IPS-18a (cell line): Measurements from ENCODE around the gene BCL2L2.

ENCODE experiments used
- H3K27ac ChIP-seq: one replicate; pipeline ENCODE4 v1.5.1; 2013; ENCODE audit warnings: low read length
- H3K27me3 ChIP-seq: one replicate; pipeline ENCODE4 v1.6.1; 2013; ENCODE audit warnings: mild to moderate bottlenecking, low read length; ENCODE audit not compliant: control insufficient read depth, insufficient read depth
- H3K36me3 ChIP-seq: one replicate; pipeline ENCODE4 v1.6.1; 2013; ENCODE audit warnings: low read depth, low read length; ENCODE audit not compliant: control insufficient read depth
- H3K4me1 ChIP-seq: one replicate; pipeline ENCODE4 v1.6.1; 2013; ENCODE audit warnings: low read depth, low read length; ENCODE audit not compliant: control insufficient read depth
- H3K4me3 ChIP-seq: one replicate; pipeline ENCODE4 v1.5.1; 2013; ENCODE audit warnings: low read length
- H3K9ac ChIP-seq: one replicate; pipeline ENCODE4 v1.6.1; 2013; ENCODE audit warnings: mild to moderate bottlenecking, low read length, moderate library complexity
- H3K9me3 ChIP-seq: one replicate; pipeline ENCODE4 v1.6.1; 2013; ENCODE audit warnings: low read depth, low read length; ENCODE audit not compliant: control insufficient read depth

Gene BCL2L2

DNA sequence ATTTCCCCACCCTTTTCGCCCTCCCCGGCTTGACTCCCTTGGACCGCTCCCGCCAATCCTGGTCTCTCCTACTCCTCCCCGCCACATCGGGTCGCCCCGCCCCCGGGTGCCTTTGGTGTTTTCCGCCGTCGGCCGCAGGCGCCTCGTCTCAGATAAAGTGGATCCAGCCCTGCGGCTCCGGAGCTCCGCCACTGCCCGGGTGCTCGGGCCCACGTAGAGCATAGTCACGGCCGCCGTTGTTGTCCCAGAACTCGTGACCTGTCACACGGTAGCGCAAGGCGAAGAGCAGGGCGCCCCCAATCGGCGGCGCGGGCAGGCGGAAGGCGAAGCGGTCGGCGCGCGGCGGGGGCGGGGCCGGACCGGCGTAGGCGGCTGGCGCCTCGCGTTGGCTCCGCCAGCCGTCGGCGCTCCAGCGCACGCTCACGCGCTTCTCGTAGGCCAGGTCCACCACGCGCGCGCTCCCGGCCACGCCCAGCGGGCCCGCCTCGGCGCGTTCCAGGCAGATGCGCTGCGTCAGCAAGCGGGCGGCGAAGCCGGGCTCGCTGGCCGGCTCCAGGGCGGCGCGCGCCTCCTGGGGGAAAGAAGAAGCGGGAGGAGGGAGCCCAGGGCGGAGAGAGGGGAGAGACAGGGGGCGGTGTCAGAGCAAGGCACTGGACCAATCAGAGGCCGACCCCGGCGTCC lies 5.2 kb upstream of the BCL2L2 start:
- H3K27me3 ChIP-seq: peaks cover 59% of the 10 kb centered on the region
- H3K9me3 ChIP-seq: no peaks in the 10 kb centered on the region
- peak overlapping the region; percentile 57 for H3K9ac ChIP-seq
- no peaks in the 10 kb centered on the region for H3K36me3 ChIP-seq
- H3K4me3 ChIP-seq: peak overlapping the region; percentile 76
- peaks cover 11% of the 10 kb centered on the region for H3K4me1 ChIP-seq
- no peak overlapping the region for H3K27ac ChIP-seq

DNA sequence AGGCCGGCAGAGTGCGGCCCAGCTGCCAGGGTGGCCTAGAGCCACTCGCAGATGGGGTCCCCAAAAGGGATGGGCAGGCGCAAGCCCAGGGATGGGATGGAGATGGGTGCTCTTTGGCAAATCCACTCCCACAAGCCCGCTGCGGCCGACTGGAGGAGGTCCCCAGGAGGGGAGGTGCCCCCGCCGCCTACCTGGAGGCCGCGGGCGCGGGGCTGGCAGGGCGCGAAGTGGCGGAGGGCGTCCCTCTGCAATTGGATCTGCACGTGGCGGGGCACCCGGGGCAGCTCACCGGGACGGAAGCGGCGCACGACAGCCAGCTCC lies 4.7 kb upstream of the BCL2L2 start:
- Histone ChIP-seq H3K4me3 (peak overlapping the region; percentile 76), H3K27ac (no peak overlapping the region), H3K27me3 (peaks cover 54% of the 10 kb centered on the region), H3K9me3 (no peaks in the 10 kb centered on the region), H3K9ac (peak overlapping the region; percentile 57), H3K4me1 (peaks cover 11% of the 10 kb centered on the region), H3K36me3 (no peaks in the 10 kb centered on the region)

DNA sequence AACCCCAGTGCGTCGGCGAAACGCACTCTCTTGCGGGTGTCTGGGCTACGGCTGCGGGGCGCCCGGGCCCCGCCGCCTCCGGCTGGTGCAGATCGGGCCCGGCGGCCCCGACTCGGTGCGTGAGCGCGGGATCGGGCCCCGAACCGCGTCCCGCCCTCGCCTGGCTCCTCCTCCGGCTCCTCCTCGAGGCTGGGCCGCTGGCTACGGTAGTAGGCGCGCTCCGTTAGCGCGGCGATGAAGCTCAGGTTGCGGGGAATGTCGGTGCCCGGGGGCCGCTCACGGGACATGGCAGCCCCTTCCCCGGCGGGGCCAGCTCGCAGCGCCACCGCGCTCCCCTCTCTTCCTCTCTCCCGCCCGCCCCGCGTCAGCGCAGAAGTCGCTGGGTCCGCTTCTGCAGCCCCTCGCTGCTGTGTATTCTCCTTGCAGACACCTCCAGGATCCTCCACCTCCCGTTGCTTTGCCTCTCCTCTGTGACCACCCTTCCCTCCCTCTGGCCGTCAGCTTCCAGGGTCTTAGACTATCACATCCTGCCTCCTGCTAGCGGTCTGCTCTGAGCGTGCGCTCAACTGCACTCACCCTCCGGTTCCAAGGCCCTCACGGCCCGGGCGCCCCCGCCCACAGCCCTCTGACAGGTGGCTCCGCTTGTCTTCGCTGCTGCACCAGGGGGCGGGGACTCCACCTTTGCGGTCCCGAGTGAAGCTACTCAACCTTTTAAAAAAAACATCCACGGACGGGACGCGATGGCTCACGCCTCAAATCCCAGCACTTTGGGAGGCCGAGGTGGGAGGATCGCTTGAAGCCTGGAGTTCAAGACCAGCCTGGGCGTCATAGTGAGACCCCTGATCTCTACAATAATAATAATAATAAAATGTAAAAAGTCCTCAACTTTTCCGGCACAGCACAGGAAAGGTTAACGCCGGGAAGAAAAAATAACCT lies 4.1 kb upstream of the BCL2L2 start, which contains the start of gene PPP1R3E:
TSS of gene PPP1R3E (minus strand) at position 570 of the 936 bp plus-strand sequence. CDS start at position 287, 283 bp downstream.
- Histone ChIP-seq H3K27me3 (peaks cover 47% of the 10 kb centered on the region), H3K9me3 (no peaks in the 10 kb centered on the region), H3K36me3 (no peaks in the 10 kb centered on the region), H3K4me3 (peak within 1 kb of the TSS; percentile 76), H3K4me1 (peaks cover 14% of the 10 kb centered on the region), H3K27ac (no peak within 1 kb of the TSS), H3K9ac (peak within 1 kb of the TSS; percentile 57)

DNA sequence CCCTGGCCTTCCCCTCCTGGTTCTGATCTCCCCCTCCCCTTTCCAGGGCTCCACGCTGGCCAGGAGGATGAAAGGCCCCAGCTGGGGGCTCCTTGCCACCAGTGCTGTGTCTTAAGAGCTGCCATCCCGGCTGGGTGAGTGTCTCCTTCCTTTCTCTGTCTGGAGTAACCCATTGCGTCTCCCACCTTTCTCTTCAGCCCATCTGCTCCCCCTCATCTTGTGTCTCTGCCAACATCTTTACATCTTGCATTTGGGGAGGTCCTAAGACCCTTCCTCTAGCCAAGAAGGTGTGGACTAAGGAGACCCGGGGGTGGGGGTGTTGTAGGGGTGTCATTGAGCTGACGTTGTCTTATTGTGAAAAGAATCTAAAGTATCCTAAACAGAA lies 505 bp downstream of the BCL2L2 start:
- peaks cover 15% of the 10 kb centered on the region for H3K27me3 ChIP-seq
- peaks cover 4% of the 10 kb centered on the region for H3K36me3 ChIP-seq
- H3K27ac ChIP-seq: peak overlapping the region; percentile 3
- H3K9ac ChIP-seq: peak overlapping the region; percentile 61
- H3K9me3 ChIP-seq: no peaks in the 10 kb centered on the region
- peaks cover 11% of the 10 kb centered on the region for H3K4me1 ChIP-seq
- H3K4me3 ChIP-seq: peak overlapping the region; percentile 79

DNA sequence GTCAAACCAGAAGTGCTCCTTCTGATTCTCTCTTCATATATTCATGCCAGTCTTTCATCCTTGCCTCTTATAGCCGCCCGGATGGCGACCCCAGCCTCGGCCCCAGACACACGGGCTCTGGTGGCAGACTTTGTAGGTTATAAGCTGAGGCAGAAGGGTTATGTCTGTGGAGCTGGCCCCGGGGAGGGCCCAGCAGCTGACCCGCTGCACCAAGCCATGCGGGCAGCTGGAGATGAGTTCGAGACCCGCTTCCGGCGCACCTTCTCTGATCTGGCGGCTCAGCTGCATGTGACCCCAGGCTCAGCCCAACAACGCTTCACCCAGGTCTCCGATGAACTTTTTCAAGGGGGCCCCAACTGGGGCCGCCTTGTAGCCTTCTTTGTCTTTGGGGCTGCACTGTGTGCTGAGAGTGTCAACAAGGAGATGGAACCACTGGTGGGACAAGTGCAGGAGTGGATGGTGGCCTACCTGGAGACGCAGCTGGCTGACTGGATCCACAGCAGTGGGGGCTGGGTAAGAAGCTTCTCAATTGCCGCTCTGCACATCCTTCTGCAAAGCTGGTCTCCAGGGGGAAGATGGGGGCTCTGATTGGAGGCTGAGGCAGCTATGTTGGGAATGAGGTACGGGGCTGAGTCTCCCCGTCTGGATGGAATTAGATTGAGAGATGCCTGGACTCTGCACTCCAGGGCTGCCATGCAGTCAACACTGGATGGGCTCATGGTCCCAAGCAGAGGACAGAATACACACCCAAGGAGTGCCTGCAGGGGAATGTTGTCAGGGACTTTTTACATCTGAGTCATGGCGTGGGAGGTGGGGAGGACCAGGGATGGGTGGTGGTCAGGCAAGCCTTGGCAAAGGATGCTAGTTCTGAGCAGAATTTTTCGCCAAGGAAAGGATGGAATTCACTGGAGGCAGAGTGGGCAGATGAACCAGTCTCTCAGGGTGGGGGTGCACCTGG lies 1.3 kb downstream of the BCL2L2 start:
- Histone ChIP-seq H3K36me3 (peaks cover 4% of the 10 kb centered on the region), H3K9me3 (no peaks in the 10 kb centered on the region), H3K27me3 (peaks cover 15% of the 10 kb centered on the region), H3K27ac (no peak overlapping the region), H3K4me3 (peak overlapping the region; percentile 79), H3K4me1 (peaks cover 11% of the 10 kb centered on the region), H3K9ac (no peak overlapping the region)

DNA sequence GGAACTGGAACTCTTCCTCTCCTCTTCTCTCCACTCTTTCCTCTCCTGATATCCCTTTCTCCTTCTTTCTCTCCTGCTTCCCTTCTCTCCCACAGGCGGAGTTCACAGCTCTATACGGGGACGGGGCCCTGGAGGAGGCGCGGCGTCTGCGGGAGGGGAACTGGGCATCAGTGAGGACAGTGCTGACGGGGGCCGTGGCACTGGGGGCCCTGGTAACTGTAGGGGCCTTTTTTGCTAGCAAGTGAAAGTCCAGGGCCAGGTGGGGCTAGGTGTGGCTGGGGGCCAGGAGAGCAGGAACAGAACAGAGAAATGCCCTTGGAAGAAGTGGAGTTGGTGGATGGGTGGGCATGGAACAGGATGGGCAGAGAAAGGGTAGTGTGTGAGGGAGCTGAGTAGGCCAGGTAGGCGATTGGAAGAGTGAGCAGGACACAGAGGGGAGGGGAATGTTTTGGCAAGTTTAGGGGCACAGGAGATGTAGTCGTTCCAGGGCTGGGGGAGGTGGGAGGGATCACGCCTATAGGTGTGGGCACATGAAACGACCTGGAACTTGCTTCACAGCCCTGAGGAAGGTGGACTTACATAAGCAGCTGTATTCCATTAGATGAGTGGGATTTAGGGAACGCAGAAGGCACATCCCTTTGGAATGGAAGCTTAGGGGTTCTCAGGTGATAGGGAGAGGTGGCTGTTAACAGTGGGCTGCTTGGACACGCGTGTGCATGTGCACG lies 2.2 kb downstream of the BCL2L2 start:
- H3K4me1 ChIP-seq: peaks cover 11% of the 10 kb centered on the region
- no peaks in the 10 kb centered on the region for H3K9me3 ChIP-seq
- H3K27me3 ChIP-seq: peaks cover 5% of the 10 kb centered on the region
- no peak overlapping the region for H3K4me3 ChIP-seq
- no peak overlapping the region for H3K27ac ChIP-seq
- H3K9ac ChIP-seq: no peak overlapping the region
- peaks cover 4% of the 10 kb centered on the region for H3K36me3 ChIP-seq

DNA sequence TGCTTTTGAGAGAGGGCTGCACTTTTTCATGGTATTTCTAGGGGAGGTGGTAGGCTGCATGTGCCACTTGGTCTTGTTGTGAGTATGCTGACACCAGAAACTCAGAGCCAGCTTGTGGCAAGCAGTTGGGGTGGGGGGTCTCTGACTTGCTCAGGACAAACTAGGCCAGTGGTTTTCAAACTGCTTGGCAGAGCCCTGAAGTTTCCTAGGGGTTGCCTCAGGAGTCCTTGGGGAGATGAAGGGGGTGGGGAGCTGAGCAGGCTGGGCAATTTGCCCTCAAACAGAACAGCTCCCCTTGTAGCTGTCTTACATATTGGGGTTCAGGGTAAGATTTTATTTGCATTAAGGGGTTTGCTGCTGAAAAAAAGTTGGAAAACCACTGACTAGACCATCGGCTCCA lies 3.9 kb downstream of the BCL2L2 start:
- H3K9me3 ChIP-seq: no peaks in the 10 kb centered on the region

DNA sequence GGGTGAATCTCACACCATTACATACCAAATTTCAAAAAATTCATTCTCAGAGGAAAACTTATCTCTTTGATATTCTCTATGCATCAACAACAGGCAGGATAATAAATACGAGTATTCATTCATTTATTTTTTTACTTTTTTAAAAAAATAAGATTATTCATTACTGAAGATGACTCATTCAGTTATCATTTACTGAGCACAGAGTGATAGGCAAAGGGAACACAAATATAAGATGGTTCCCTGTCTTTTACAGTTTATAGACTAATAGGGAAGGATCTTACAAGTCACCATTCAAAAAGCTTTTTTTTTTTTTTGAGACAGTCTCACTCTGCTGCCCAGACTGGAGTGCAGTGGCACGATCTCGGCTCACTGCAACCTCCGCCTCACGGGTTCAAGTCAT lies 9.7 kb downstream of the BCL2L2 start:
- Histone ChIP-seq H3K27ac (no peak overlapping the region), H3K9me3 (no peaks in the 10 kb centered on the region), H3K36me3 (no peaks in the 10 kb centered on the region), H3K4me3 (no peak overlapping the region), H3K4me1 (peaks cover 9% of the 10 kb centered on the region), H3K27me3 (no peaks in the 10 kb centered on the region), H3K9ac (no peak overlapping the region)

More for the DNA sequence above, 3.9 kb downstream of the BCL2L2 start:
- Histone ChIP-seq H3K9ac (no peak overlapping the region), H3K36me3 (peaks cover 4% of the 10 kb centered on the region), H3K27me3 (no peaks in the 10 kb centered on the region), H3K4me1 (peaks cover 11% of the 10 kb centered on the region), H3K4me3 (no peak overlapping the region), H3K27ac (no peak overlapping the region)

DNA sequence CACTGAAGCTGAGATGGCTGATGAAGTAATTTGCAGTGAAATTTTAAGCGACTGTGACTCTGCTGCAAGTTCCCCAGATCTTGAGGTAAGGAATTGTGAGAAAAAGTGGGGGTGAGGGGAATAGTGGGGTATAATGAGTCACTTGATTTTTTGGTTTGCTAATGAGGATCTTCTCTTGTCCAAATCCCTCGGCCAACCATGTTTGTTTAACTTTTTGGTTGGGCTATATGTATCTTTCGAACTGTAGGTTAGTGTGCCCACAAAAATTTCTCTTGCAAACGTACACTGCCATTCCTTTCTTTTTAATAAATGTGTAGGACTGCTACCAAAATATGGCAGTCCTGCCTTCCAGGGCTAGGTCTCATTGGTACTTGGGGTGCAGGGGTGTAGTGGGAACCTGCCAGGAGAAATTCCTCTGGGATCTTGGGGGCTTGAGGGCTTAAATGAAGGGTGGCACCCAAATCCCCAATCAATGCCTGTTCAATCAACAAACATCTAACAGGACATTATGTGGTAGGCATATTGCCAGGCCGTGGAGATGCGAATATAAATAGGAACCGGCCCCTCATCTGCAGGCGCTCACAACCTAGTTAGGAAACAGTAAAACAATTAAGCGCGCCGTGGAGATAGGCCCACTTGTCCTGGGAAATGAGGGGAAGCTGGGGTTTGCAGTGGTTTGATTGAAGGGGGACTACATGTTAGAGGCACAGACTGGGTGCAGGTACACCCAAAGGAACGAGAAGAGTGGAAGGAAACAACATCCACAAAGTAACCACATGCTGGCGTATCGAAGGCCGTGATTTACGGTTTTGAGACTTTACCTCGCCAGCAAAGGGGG lies 13.3 kb downstream of the BCL2L2 start:
- H3K4me3 ChIP-seq: peak overlapping the region; percentile 77
- no peaks in the 10 kb centered on the region for H3K27me3 ChIP-seq
- peak overlapping the region; percentile 98 for H3K27ac ChIP-seq
- peaks cover 23% of the 10 kb centered on the region for H3K36me3 ChIP-seq
- H3K4me1 ChIP-seq: peaks cover 22% of the 10 kb centered on the region
- H3K9ac ChIP-seq: peak overlapping the region; percentile 68
- H3K9me3 ChIP-seq: no peaks in the 10 kb centered on the region
